Upper lobe of left lung (tissue), 4 donors: Measurements from ENCODE around the gene CALB2.

Experiments used
- POLR2A ChIP-seq, 4 donors: fragments of 450-650 bp; IDR thresholded peaks; one replicate each; pipeline ENCODE4 v1.5.1; 2016 to 2017; ENCODE audit warnings: antibody characterized with exemption in 4 of 4, mild to moderate bottlenecking in 2 of 4
- TF ChIP-seq, protein P1 (sequence below), 6 experiments: fragments of 450-650 bp in 4 of 6; fragments of 200-600 bp in 2 of 6; sonication (generic) in 2 of 6; IDR thresholded peaks; one replicate each; pipeline ENCODE4 v1.5.1; 2016 to 2019; ENCODE audit warnings: antibody characterized with exemption in 6 of 6

DNA sequence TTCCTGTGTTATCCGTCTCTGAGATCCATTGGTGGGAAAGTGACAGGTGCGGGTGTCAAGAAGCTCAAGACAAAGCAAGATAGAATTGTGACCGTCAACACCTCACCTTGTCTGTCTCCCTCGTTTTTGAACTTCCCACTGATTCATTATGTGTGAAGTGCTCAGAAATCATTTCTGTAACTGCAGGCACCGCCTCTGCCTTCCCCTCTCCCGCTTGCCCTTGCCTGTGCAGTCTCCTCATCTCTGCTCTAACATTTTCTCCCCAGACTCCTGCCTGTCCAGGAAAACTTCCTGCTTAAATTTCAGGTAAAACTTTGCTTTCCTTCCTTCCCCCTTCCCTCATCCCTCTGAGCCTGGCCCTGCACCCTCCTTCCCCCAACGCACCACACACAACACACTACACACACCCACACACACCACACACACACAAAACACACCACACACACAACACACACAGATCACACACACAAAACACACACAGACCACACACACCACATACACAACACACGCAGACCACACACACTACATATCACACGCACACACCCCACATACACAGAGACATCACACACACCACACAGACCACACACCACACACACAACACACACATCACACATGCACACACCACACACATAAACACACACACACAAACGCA is 25.7 kb downstream of the CALB2 start:
- no peak for TF ChIP-seq POLR2A (IDR thresholded peaks at IDR 0.05)
- TF ChIP-seq, protein P1, sequence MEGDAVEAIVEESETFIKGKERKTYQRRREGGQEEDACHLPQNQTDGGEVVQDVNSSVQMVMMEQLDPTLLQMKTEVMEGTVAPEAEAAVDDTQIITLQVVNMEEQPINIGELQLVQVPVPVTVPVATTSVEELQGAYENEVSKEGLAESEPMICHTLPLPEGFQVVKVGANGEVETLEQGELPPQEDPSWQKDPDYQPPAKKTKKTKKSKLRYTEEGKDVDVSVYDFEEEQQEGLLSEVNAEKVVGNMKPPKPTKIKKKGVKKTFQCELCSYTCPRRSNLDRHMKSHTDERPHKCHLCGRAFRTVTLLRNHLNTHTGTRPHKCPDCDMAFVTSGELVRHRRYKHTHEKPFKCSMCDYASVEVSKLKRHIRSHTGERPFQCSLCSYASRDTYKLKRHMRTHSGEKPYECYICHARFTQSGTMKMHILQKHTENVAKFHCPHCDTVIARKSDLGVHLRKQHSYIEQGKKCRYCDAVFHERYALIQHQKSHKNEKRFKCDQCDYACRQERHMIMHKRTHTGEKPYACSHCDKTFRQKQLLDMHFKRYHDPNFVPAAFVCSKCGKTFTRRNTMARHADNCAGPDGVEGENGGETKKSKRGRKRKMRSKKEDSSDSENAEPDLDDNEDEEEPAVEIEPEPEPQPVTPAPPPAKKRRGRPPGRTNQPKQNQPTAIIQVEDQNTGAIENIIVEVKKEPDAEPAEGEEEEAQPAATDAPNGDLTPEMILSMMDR (IDR thresholded peaks at IDR 0.05), result no peak
